Astrocyte (in vitro differentiated cells and primary cell): ENCODE data around the gene IQGAP3. TPM values are rescaled to one million over a fixed set of nuclear protein-coding genes. Genes with fewer than 3 reads are reported as not detected.
A peak's percentile ranks its signal among the peaks of the same experiment; 100 is the strongest.

Experiments
- DNase-seq: peaks from one replicate; pipeline ENCODE4 v3.0.0-alpha.2; 2010; ENCODE audit warnings: low read depth
- FAIRE-seq: peaks from 2 replicates; lab custom pipeline; 2011; peaks lifted over from hg19 to GRCh38; lab: Jason Lieb, UNC
- H2AFZ ChIP-seq: 2 replicates; pipeline ENCODE4 v1.6.0; 2012; ENCODE audit warnings: low read depth, low read length, inconsistent platforms
- H3K27ac ChIP-seq: 2 replicates; pipeline ENCODE4 v1.5.1; 2011; ENCODE audit warnings: low read depth, low read length, inconsistent platforms
- H3K27me3 ChIP-seq: 2 replicates; pipeline ENCODE4 v1.6.0; 2011; ENCODE audit warnings: low read length, inconsistent platforms; ENCODE audit not compliant: insufficient read depth
- H3K36me3 ChIP-seq: 2 replicates; pipeline ENCODE4 v1.5.1; 2011; ENCODE audit warnings: low read length, inconsistent platforms; ENCODE audit not compliant: insufficient read depth
- H3K4me1 ChIP-seq: 2 replicates; pipeline ENCODE4 v1.5.1; 2011; ENCODE audit warnings: low read length, inconsistent platforms; ENCODE audit not compliant: insufficient read depth
- H3K4me2 ChIP-seq: 2 replicates; pipeline ENCODE4 v1.6.0; 2012; ENCODE audit warnings: low read length, inconsistent platforms
- H3K4me3 ChIP-seq: 2 replicates; pipeline ENCODE4 v1.5.1; 2011; ENCODE audit warnings: low read depth, mild to moderate bottlenecking, low read length, inconsistent platforms; ENCODE audit not compliant: insufficient read depth
- H3K79me2 ChIP-seq: 2 replicates; pipeline ENCODE4 v1.6.0; 2012; ENCODE audit warnings: mild to moderate bottlenecking, low read length, inconsistent platforms; ENCODE audit not compliant: insufficient read depth
- H3K9ac ChIP-seq: 2 replicates; pipeline ENCODE4 v1.6.0; 2012; ENCODE audit warnings: mild to moderate bottlenecking, low read length, inconsistent platforms
- H3K9me3 ChIP-seq: 2 replicates; pipeline ENCODE4 v1.5.1; 2012; ENCODE audit warnings: low read depth, mild to moderate bottlenecking, low read length, inconsistent platforms; ENCODE audit not compliant: insufficient read depth
- H4K20me1 ChIP-seq: 2 replicates; pipeline ENCODE4 v1.6.0; 2012; ENCODE audit warnings: low read length, inconsistent platforms; ENCODE audit not compliant: insufficient read depth
- H3K27ac Mint-ChIP-seq: one replicate; pipeline ENCODE4 v1.8.0; 2021; ENCODE audit warnings: mild to moderate bottlenecking, mixed read lengths; ENCODE audit not compliant: unreplicated experiment
- H3K27me3 Mint-ChIP-seq: one replicate; pipeline ENCODE4 v1.8.0; 2021; ENCODE audit warnings: low read depth, mixed read lengths; ENCODE audit not compliant: unreplicated experiment
- H3K36me3 Mint-ChIP-seq: one replicate; pipeline ENCODE4 v1.8.0; 2021; ENCODE audit warnings: low read depth, mixed read lengths; ENCODE audit not compliant: unreplicated experiment
- H3K4me1 Mint-ChIP-seq: one replicate; pipeline ENCODE4 v1.8.0; 2021; ENCODE audit warnings: low read depth, mixed read lengths; ENCODE audit not compliant: unreplicated experiment
- H3K4me3 Mint-ChIP-seq: one replicate; pipeline ENCODE4 v1.8.0; 2021; ENCODE audit warnings: mild to moderate bottlenecking, moderate library complexity, mixed read lengths; ENCODE audit not compliant: unreplicated experiment
- H3K9me3 Mint-ChIP-seq: one replicate; pipeline ENCODE4 v1.8.0; 2021; ENCODE audit warnings: mild to moderate bottlenecking, mixed read lengths; ENCODE audit not compliant: unreplicated experiment
- EZH2 ChIP-seq: IDR thresholded peaks from 2 replicates; pipeline ENCODE4 v1.6.1; 2012; ENCODE audit warnings: mild to moderate bottlenecking, low read length, inconsistent platforms; ENCODE audit not compliant: insufficient read depth
- total RNA-seq: library from RNA; stranded (reverse); gene quantifications from 2 replicates; pipeline ENCODE4 v1.2.1, GENCODE V29; 2021
- TF ChIP-seq, protein P1 (sequence below): IDR thresholded peaks from 2 replicates; pipeline ENCODE4 v1.5.1; 2011; ENCODE audit warnings: low read depth, mild to moderate bottlenecking, inconsistent platforms, low read length, moderate library complexity; ENCODE audit not compliant: insufficient read depth

IQGAP3 gene
- total RNA-seq, 1 donor from 2014 or later = 2.2 TPM

DNA sequence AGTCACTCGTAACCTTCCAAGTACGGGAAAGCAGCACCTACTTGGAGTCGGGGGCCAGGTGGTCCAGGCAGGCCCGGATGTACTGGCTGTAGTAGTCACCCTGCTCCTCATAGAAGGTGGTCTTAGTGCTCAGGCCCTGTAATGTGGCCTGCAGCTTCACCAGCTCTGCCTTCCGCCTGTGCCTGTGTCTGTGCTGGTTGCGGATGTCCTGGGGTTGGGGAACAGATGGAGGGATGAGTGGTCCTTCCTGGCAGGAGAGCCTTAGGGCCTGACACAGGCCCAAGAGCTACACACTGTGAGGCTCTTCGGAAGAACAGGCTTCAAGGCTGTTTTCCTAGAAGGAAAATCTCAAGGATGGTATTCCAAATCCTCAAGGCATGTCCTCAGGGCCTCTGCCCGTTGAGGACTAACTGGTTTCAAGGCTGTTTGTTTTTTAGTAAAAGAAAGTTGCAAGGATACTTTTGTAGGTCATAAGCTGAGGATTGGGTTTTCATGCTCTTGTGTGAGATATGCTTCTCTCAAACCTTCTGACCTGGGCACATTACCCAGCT lies 43.4 kb downstream of the IQGAP3 start:
- no peak overlapping the region for H2AFZ ChIP-seq
- H3K36me3 Mint-ChIP-seq = peaks cover 4% of the 10 kb centered on the region
- H3K27me3 Mint-ChIP-seq = peaks cover 7% of the 10 kb centered on the region

DNA sequence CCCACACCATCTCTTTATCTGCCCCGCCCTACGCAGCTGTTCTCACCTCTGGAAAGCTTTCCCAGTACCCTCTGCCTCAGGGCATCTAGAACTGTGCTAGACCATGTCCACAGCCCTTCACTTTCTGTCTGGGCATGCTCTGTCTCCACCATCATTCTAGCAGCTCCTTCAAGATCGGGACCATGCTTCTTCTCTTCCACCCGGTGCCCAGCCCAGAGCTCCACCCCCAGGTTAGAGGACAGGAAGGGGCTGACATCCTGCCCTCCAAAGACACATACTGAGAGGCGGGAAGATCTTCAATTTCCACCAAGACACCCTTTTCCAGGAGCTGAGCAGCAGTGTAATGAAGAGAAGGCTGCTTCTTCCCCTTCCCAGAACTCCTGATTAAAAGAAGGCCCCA lies 44.1 kb downstream of the IQGAP3 start:
- Mint-ChIP-seq H3K9me3 (peaks cover 5% of the 10 kb centered on the region), H3K4me1 (peaks cover 7% of the 10 kb centered on the region), H3K27me3 (peaks cover 2% of the 10 kb centered on the region), H3K36me3 (peaks cover 4% of the 10 kb centered on the region), H3K4me3 (no peak overlapping the region), H3K27ac (no peak overlapping the region)
- H2AFZ ChIP-seq = no peak overlapping the region
- H3K4me2 ChIP-seq = no peak overlapping the region
- no peaks in the 10 kb centered on the region for H3K4me1 ChIP-seq
- H3K27ac ChIP-seq = no peak overlapping the region
- no peaks in the 10 kb centered on the region for H3K79me2 ChIP-seq
- no peaks in the 10 kb centered on the region for H3K9me3 ChIP-seq
- peaks cover 12% of the 10 kb centered on the region for H3K36me3 ChIP-seq
- DNase-seq (no peak), FAIRE-seq (no peak)
- H4K20me1 ChIP-seq = no peaks in the 10 kb centered on the region
- no peak for TF ChIP-seq EZH2
- TF ChIP-seq, protein P1, sequence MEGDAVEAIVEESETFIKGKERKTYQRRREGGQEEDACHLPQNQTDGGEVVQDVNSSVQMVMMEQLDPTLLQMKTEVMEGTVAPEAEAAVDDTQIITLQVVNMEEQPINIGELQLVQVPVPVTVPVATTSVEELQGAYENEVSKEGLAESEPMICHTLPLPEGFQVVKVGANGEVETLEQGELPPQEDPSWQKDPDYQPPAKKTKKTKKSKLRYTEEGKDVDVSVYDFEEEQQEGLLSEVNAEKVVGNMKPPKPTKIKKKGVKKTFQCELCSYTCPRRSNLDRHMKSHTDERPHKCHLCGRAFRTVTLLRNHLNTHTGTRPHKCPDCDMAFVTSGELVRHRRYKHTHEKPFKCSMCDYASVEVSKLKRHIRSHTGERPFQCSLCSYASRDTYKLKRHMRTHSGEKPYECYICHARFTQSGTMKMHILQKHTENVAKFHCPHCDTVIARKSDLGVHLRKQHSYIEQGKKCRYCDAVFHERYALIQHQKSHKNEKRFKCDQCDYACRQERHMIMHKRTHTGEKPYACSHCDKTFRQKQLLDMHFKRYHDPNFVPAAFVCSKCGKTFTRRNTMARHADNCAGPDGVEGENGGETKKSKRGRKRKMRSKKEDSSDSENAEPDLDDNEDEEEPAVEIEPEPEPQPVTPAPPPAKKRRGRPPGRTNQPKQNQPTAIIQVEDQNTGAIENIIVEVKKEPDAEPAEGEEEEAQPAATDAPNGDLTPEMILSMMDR = no peak
- H3K9ac ChIP-seq = no peak overlapping the region
- H3K27me3 ChIP-seq = no peaks in the 10 kb centered on the region
- no peak overlapping the region for H3K4me3 ChIP-seq

More for the DNA sequence above, 43.4 kb downstream of the IQGAP3 start:
- no peak for FAIRE-seq
- Histone ChIP-seq H3K27ac (no peak overlapping the region), H4K20me1 (no peaks in the 10 kb centered on the region), H3K79me2 (no peaks in the 10 kb centered on the region), H3K4me1 (no peaks in the 10 kb centered on the region), H3K4me3 (no peak overlapping the region), H3K9me3 (no peaks in the 10 kb centered on the region), H3K9ac (no peak overlapping the region), H3K27me3 (no peaks in the 10 kb centered on the region), H3K4me2 (no peak overlapping the region), H3K36me3 (peaks cover 12% of the 10 kb centered on the region)
- no peak for DNase-seq
- Mint-ChIP-seq H3K27ac (peak overlapping the region; percentile 26), H3K4me3 (no peak overlapping the region), H3K9me3 (peaks cover 5% of the 10 kb centered on the region), H3K4me1 (peaks cover 7% of the 10 kb centered on the region)
- TF ChIP-seq, protein P1 = no peak
- no peak for TF ChIP-seq EZH2

DNA sequence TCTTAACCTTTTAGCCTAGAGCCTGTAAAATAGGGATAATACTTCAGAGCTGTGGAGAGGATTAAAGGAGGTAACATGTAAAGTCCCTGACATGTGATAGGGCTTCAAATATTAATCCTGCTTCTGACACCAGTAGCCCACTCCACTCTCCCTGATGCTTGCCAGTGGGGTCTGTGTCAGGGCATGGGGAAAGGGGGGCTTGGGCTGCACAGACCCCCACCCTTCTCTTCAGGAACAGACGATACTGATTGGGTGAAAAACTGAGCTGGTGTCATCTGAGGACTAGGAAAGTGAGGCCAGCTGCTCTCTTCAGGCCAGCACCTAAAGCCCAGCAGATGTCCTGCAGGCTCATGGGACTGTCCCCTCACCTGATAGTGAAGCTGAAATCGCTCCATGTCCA lies 44.8 kb downstream of the IQGAP3 start:
- FAIRE-seq (no peak), DNase-seq (no peak)
- Histone ChIP-seq H3K27me3 (no peaks in the 10 kb centered on the region), H3K4me2 (no peak overlapping the region), H4K20me1 (no peaks in the 10 kb centered on the region), H3K9ac (no peak overlapping the region), H2AFZ (no peak overlapping the region), H3K4me1 (no peaks in the 10 kb centered on the region), H3K79me2 (no peaks in the 10 kb centered on the region), H3K27ac (no peak overlapping the region), H3K9me3 (no peaks in the 10 kb centered on the region), H3K4me3 (no peak overlapping the region), H3K36me3 (peaks cover 10% of the 10 kb centered on the region)
- TF ChIP-seq, protein P1 = no peak
- Mint-ChIP-seq H3K4me3 (no peak overlapping the region), H3K4me1 (peaks cover 7% of the 10 kb centered on the region), H3K9me3 (peaks cover 5% of the 10 kb centered on the region), H3K27me3 (peaks cover 2% of the 10 kb centered on the region), H3K36me3 (peaks cover 4% of the 10 kb centered on the region), H3K27ac (no peak overlapping the region)
